Duodenal mucosa (tissue), 2 donors: ENCODE results near the gene DNAH17.

Experiments used
- H3K27ac ChIP-seq: one replicate; pipeline ENCODE4 v1.7.0; 2013; ENCODE audit warnings: low read depth, low read length
- H3K27me3 ChIP-seq, 2 donors: one replicate each; pipeline ENCODE4 v1.7.0; 2013; ENCODE audit warnings: low read length in 2 of 2, control low read depth in 1 of 2; ENCODE audit not compliant: insufficient read depth in 2 of 2, control insufficient read depth in 1 of 2
- H3K36me3 ChIP-seq, 2 donors: one replicate each; pipeline ENCODE4 v1.7.0; 2013; ENCODE audit warnings: low read length in 2 of 2, control low read depth in 1 of 2; ENCODE audit not compliant: insufficient read depth in 2 of 2, control insufficient read depth in 1 of 2
- H3K4me1 ChIP-seq, 2 donors: one replicate each; pipeline ENCODE4 v1.7.0; 2013; ENCODE audit warnings: low read length in 2 of 2, control low read depth in 1 of 2; ENCODE audit not compliant: insufficient read depth in 2 of 2, control insufficient read depth in 1 of 2
- H3K4me3 ChIP-seq, 2 donors: one replicate each; pipeline ENCODE4 v1.7.0; 2013; ENCODE audit warnings: low read length in 2 of 2, low read depth in 1 of 2
- H3K9ac ChIP-seq, 2 donors: one replicate each; pipeline ENCODE4 v1.7.0; 2013; ENCODE audit warnings: low read length in 2 of 2, low read depth in 1 of 2
- H3K9me3 ChIP-seq, 2 donors: one replicate each; pipeline ENCODE4 v1.7.0; 2013; ENCODE audit warnings: low read length in 2 of 2, control low read depth in 1 of 2; ENCODE audit not compliant: control insufficient read depth in 1 of 2

The DNAH17 gene

DNA sequence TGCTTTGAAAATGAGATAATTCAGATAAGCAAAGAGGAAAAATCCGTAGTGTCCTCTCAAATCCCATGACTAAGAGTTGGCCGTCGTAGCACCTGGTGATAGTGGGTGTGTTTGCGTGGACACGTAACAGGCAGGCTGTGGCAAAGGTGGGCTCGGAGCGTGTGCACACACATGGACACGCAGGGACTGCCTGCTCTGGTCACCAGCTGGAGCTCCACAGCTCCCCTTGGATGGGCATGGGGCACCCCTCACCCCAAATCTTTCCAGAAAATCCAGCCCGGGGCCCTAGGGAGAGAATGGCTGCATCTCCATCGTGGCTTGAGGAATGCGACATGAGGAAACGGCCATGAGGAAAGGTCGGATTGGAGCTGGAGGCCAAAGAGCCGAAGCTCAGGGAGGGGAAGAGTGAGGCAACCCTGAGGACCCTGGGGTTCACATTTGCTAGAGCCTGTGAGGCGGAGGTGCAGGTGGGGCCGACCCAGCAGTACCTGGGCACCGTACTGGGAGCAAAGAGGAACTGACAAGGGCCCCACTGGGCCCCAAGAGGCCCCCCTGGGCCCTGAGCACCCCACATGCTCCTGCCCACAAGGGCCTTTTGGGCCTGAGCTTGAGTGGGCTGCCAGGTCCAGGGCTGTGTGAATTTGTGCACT lies 51.6 kb downstream of the DNAH17 start:
- no peaks in the 10 kb centered on the region for H3K36me3 ChIP-seq
- no peaks in the 10 kb centered on the region for H3K9me3 ChIP-seq
- peaks cover 0 to 9% of the 10 kb centered on the region in 2 donors for H3K4me1 ChIP-seq
- H3K9ac ChIP-seq = no peak overlapping the region
- H3K27me3 ChIP-seq = no peaks in the 10 kb centered on the region
- H3K27ac ChIP-seq = no peak overlapping the region
- H3K4me3 ChIP-seq = no peak overlapping the region

DNA sequence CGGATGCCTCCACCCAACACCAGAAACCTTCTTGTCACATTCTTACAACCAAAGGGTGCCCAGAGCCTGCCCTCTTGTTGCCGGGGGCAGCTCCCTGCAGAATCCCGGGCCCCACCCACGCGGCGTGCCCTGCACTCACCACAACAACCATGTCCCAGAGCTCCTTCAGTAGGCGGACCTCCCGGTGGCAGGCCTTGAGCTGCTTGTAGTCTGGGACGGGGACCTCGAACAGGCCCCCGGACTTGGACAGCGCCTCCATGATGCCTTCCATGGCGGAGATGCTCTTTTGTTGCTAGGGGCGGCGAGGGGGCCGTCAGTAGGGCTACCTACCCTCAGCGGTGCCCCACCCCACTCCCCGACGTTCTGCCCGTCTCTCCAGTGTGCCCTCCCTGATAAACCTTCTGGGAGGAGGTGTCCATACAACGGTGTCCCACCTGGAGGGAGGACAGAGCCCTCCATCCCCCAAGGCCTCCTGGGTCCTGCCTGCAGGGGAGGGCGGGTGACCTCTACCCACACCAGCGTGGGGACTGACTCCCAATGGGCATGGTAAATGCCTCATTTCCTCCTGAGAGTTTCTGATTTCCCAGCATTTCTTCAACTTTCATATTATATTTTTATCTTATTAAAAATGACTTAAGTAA lies 52.2 kb downstream of the DNAH17 start:
- Histone ChIP-seq H3K4me3 (no peak overlapping the region), H3K4me1 (peaks cover 0 to 9% of the 10 kb centered on the region in 2 donors), H3K9me3 (no peaks in the 10 kb centered on the region), H3K27ac (no peak overlapping the region), H3K36me3 (no peaks in the 10 kb centered on the region), H3K9ac (no peak overlapping the region), H3K27me3 (no peaks in the 10 kb centered on the region)

DNA sequence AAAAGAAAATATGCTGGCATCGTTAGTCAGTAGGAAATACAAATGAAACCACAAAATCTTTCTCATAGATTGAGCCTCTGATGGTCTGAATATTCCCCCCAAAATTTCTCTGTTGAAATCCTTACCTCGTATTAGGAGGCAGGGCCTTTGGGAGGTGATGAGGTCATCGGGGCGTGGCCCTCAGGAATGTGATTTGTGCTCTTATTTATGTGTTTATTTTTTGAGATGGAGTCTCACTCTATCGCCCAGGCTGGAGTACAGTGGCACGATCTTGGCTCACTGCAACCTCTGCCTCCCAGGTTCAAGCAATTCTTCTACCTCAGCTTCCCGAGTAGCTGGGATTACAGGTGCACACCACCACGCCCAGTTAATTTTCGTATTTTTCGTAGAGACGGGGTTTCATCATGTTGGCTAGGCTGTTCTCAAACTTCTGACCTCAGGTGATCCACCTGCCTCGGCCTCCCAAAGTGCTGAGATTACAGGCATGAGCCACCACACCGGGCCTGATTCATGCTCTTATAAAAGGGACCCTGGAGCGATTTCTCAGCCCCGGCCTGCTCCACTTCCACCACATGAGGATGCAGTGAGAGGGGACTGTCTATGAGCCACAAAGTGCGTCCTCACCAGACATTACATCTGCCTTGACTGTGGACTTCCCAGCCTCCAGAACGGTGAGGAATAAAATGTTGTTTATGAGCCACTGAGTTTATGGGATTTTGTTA lies 53.1 kb downstream of the DNAH17 start:
- H3K27ac ChIP-seq = no peak overlapping the region
- no peaks in the 10 kb centered on the region for H3K27me3 ChIP-seq
- no peak overlapping the region for H3K4me3 ChIP-seq
- no peaks in the 10 kb centered on the region for H3K36me3 ChIP-seq
- H3K9me3 ChIP-seq = no peaks in the 10 kb centered on the region
- H3K9ac ChIP-seq = no peak overlapping the region
- peaks cover 0 to 9% of the 10 kb centered on the region in 2 donors for H3K4me1 ChIP-seq

DNA sequence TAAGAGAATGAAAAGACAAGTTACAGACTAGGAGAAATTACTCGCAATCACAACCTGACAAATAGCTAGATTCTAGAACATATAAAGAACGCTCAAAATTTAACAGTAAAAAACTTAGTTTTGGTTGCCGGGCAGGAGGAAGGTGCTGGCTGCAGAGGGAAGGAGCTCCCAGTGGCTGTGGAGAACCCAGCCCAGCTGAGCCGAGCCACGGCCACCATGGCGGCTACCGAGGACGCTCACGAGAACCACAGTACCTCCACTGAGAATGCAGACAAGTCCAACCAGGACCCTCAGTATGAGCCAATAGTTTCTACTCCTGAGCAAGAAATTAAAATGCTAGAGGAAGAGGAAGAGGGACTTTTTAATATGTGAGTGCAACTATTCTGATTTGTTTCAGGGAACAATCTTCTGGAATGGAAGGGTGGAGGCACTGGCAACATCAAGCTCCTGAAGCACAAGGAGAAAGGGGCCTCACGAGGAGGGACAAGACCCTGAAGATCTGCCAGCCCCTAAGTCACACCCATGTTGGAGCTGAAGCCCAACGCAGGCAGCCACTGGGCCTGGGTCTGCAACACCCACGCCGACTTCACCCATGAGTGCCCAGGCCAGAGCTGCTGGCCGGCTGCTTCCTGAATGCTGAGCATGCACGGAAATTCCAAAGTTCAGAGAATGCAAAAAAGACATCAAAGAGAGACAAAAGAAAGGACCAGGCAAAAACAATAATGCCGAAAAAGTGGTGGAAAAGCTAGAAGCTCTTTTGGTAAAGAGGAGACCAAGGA lies 55.0 kb downstream of the DNAH17 start:
- Histone ChIP-seq H3K36me3 (no peaks in the 10 kb centered on the region), H3K9me3 (no peaks in the 10 kb centered on the region), H3K4me1 (peaks cover 0 to 9% of the 10 kb centered on the region in 2 donors), H3K27ac (no peak overlapping the region), H3K27me3 (no peaks in the 10 kb centered on the region), H3K4me3 (no peak overlapping the region), H3K9ac (no peak overlapping the region)

DNA sequence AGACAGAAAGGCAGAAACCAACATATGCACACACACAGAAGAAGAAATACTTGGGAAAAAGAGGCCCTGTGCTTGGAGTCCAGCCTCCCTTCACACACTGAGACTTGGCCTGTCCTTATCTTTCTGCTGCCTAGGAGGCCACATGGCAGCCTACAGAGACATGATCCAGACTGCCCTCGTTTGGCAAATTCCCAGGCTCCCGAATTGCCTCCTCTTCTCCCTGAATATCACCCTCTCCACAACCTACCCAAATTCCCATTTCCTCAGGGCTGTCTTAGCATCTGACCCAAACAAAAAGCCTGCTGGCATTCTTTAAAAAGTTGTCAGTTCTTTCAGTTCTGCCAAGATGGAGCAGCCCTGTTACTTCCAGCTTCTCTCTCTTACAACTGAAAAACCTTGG lies 59.8 kb downstream of the DNAH17 start:
- Histone ChIP-seq H3K27ac (no peak overlapping the region), H3K27me3 (no peaks in the 10 kb centered on the region), H3K9me3 (no peaks in the 10 kb centered on the region), H3K36me3 (no peaks in the 10 kb centered on the region), H3K4me1 (no peaks in the 10 kb centered on the region), H3K9ac (no peak overlapping the region), H3K4me3 (no peak overlapping the region)

DNA sequence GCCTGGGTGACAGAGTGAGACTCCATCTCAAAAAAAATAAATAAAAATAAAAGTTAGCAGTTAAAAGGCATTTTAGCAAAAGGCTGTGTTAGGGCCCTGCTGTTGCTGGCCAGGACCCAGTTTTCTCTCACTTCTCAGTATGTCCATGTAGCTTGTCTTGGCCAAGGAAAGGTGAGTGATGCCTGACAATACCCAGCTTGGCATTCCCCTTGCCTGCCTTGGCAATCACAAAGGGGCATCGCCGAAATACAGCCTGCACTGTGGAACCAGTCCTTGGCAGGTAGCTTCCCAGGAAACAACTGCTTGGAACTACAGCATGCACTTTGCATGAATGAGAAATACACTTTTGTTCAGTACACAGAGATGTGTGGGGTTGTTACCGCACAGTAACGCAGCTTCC lies 61.7 kb downstream of the DNAH17 start:
- Histone ChIP-seq H3K4me1 (no peaks in the 10 kb centered on the region), H3K36me3 (no peaks in the 10 kb centered on the region), H3K27me3 (no peaks in the 10 kb centered on the region), H3K4me3 (no peak overlapping the region), H3K27ac (no peak overlapping the region), H3K9ac (no peak overlapping the region), H3K9me3 (no peaks in the 10 kb centered on the region)

DNA sequence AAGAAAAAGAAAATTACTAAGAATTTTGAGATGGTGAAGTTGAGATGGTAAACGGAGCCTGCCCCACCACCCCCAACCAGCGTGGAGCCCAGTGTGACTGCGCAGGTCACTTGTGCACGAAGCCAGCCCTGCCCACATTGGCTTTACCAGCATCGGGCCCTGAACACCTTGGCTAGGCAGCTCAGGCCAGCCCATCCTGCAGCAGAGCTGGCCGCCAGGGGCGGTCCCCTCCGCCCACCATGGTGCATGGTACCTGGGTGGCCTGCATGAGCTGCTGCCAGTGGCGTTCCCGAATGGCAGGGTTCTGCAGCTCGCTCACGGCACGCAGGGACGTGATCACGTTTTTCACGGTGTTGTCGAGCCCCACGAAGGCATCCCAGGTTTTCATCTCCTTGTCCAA lies 62.7 kb downstream of the DNAH17 start:
- Histone ChIP-seq H3K4me1 (no peaks in the 10 kb centered on the region), H3K4me3 (no peak overlapping the region), H3K36me3 (no peaks in the 10 kb centered on the region), H3K9ac (no peak overlapping the region), H3K9me3 (no peaks in the 10 kb centered on the region), H3K27me3 (no peaks in the 10 kb centered on the region), H3K27ac (no peak overlapping the region)

DNA sequence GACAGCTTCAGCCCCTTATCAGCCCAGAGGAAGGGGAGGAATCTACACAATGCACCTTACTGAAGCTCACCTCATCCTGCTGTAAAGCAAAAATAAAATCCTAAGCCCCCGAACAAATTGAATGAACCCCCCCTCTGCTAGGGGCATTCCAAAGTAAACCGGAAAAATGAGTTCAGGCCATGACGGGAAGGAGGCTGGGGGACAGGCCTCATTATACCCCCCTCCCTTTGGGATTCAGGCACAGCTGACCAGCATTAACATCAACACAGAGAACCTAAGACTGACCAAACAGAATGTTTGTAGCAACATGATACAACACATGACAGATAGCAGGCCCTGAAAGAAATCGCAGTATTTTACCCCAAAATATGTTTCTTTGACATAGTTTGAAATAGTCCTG lies 64.2 kb downstream of the DNAH17 start:
- Histone ChIP-seq H3K9me3 (no peaks in the 10 kb centered on the region), H3K4me3 (no peak overlapping the region), H3K36me3 (no peaks in the 10 kb centered on the region), H3K9ac (no peak overlapping the region), H3K4me1 (no peaks in the 10 kb centered on the region), H3K27ac (no peak overlapping the region), H3K27me3 (no peaks in the 10 kb centered on the region)

DNA sequence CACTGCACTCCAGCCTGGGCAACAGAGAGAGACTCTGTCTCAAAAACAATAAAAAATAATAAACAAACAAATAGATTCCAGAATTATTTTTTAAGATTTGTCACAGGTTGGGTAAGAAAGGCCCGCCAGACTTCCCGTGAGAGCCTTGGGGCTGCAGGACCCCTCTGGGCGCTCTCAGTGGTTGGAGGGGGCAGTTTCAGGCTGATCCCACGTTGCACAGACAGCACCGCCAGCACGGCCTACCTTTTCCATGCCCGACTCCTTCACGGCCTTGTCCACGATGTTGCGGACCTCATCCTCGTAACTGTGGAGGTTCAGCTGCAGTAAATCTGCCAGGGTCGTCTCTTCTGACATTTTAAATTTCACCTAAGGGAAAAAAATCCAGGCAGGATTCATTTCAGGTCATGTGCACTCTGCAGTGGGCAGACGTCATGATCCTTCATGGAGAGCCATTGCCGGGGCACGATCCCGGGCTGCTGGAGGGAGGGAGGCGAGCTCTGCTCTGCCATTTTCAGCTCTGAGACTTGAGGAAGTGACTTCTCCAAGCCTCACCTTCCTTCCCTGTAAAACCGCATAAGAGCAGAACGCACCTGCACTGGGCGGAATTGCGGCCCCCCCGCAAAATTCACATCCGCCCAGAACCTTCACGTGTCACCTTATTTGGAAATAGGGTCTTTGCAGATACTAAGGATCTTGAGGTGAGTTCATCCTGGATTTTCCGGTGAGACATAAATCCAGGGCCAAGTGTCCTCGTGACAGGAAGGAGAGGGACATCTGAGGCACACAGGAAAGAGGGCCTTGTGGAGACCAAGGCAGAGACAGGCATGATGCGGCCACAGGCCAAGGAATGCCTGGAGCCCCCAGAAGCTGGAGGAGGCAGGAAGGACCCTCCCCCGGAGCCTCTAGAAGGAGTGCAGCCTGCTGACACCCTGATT lies 66.8 kb downstream of the DNAH17 start:
- Histone ChIP-seq H3K4me3 (no peak overlapping the region), H3K27me3 (no peaks in the 10 kb centered on the region), H3K9ac (no peak overlapping the region), H3K27ac (no peak overlapping the region), H3K4me1 (no peaks in the 10 kb centered on the region), H3K9me3 (no peaks in the 10 kb centered on the region), H3K36me3 (no peaks in the 10 kb centered on the region)
